ENCODE results near the gene NOCT. TPM values are rescaled to one million over a fixed set of nuclear protein-coding genes. Genes with fewer than 3 reads are reported as not detected.

The NOCT gene, protein sequence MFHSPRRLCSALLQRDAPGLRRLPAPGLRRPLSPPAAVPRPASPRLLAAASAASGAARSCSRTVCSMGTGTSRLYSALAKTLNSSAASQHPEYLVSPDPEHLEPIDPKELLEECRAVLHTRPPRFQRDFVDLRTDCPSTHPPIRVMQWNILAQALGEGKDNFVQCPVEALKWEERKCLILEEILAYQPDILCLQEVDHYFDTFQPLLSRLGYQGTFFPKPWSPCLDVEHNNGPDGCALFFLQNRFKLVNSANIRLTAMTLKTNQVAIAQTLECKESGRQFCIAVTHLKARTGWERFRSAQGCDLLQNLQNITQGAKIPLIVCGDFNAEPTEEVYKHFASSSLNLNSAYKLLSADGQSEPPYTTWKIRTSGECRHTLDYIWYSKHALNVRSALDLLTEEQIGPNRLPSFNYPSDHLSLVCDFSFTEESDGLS
- 17.1 TPM for total RNA-seq (2021; ENCODE audit: unreplicated experiment)
- polyA plus RNA-seq (2012; ENCODE audit: insufficient read length) = 6.5 TPM
- percentile 89 among the genes with signal in this experiment for Bru-seq, nascent RNA
- percentile 77 among the genes with signal in this experiment for BruChase-seq, experiment 1, labeled RNA remaining after a 2-hour chase
- BruChase-seq, experiment 2, labeled RNA remaining after a 6-hour chase = percentile 73 among the genes with signal in this experiment
- long read RNA-seq, partial matches to known transcripts = 0 of 4 reads
- long read RNA-seq, other reads (novel, unspliced or antisense) = 0 of 4 reads

DNA sequence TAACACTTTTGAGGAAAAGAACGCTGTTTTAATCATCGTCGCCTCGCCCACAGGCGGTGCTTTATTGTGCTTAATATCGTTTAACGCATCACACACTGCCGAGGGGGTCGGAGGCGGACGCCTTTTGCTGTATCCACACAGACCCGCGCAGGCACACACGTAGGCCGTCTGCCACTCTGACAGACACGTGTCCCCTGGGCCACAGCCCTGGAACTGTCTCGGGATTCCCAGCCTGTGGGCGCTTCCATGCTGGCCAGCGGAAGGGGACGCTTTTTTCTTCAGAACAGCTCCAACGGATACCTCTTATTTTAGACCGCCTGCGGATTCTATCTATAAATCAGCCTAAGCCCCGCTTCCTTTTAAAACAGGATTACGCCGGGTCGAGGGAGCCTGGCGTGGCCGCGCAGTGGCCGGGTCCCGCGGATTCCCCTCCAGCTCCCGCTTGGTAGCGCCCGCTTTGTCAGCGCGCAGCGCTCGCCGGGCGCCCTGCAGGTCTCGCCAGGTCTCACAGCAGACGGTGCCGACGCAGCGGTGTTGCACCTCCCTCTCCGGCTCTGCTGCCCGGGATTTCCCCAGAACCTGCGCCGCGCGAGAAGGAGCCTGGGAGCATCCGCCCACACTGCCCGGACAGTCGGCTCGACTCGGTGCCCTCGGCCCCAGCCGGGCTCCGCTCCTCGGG, at the start of gene NOCT:
NOCT (plus strand) TSS at position 513 of the 679 bp plus-strand sequence. CDS start 201 bp downstream, outside the sequence.
- intact Hi-C loops (cut with micrococcal nuclease; ENCODE audit: unreplicated experiment) = no loop called here
- in situ Hi-C loops (cut with HindIII; ENCODE audit: low pct_unique_long_range_greater_than_20kb, low sequenced_read_pairs) = no loop called here
- ATAC-seq = peak; percentile 95
- ChIA-PET CTCF (no interaction called here), POLR2A (interaction anchor here (0.6 kb wide), 1 partner anchor 12 kb away, joined by 3 read pairs; no protein-coding TSS in a partner anchor)
- Histone ChIP-seq H3K9me3 (ENCODE audit: control insufficient read depth, insufficient read depth, low read depth, low read length) (no peaks in the 10 kb centered on the region), H3K27ac (ENCODE audit: low read length) (peak within 1 kb of the TSS; percentile 91), H3K4me1 (ENCODE audit: control insufficient read depth, insufficient read depth, low read length) (peaks cover 34% of the 10 kb centered on the region), H3K36me3 (ENCODE audit: control insufficient read depth, insufficient read depth, low read length) (no peaks in the 10 kb centered on the region; the same call in none of the 2 replicates), H3K4me3 (ENCODE audit: low read depth in 2 of 2, low read length in 2 of 2) (peak within 1 kb of the TSS; percentile 72 to 91), H3K27me3 (ENCODE audit: control insufficient read depth, insufficient read depth, low read length) (no peaks in the 10 kb centered on the region)
- peak; percentile 66; the same call in 1 of the 2 replicates for TF ChIP-seq SIN3A (IDR thresholded peaks at IDR 0.05; ENCODE audit: borderline replicate concordance, insufficient read depth, low read depth, low read length)
- peak; percentile 77; the same call in 1 of the 2 replicates for TF ChIP-seq POLR2AphosphoS5 (IDR thresholded peaks at IDR 0.05; ENCODE audit: low read depth, low read length)
- TF ChIP-seq REST (IDR thresholded peaks at IDR 0.05; ENCODE audit: insufficient read depth in 1 of 2, low read depth in 2 of 2, low read length in 1 of 2) = no peak
- TF ChIP-seq, protein P1, sequence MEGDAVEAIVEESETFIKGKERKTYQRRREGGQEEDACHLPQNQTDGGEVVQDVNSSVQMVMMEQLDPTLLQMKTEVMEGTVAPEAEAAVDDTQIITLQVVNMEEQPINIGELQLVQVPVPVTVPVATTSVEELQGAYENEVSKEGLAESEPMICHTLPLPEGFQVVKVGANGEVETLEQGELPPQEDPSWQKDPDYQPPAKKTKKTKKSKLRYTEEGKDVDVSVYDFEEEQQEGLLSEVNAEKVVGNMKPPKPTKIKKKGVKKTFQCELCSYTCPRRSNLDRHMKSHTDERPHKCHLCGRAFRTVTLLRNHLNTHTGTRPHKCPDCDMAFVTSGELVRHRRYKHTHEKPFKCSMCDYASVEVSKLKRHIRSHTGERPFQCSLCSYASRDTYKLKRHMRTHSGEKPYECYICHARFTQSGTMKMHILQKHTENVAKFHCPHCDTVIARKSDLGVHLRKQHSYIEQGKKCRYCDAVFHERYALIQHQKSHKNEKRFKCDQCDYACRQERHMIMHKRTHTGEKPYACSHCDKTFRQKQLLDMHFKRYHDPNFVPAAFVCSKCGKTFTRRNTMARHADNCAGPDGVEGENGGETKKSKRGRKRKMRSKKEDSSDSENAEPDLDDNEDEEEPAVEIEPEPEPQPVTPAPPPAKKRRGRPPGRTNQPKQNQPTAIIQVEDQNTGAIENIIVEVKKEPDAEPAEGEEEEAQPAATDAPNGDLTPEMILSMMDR (IDR thresholded peaks at IDR 0.05) = no peak
- peak; percentile 46 for TF ChIP-seq TCF7L2 (IDR thresholded peaks at IDR 0.05; ENCODE audit: low read depth, low read length)
- DNase-seq (ENCODE audit: low read depth, low spot score) = no peak
- no TSS peak for BruUV-seq (replicated peaks)

DNA sequence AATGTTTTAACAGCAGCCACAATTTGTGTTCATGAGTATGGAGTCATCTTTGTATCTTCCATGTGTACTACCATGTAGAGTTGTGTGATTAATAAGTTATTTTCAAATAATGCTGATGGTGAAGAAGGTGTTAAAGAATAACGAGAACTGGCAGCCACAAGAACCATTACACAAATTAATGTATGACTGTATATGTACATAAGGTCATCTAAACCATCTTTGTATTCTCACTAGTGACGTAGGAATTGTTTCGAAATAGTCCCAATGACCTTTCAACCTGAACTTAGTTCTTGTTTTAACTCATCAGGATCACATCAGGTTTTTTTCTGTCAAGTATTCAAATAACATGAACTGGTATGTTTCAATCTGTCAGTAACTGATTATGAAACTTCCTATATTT, 48.3 kb upstream of the NOCT start:
- ATAC-seq = no peak
- POLR2A ChIA-PET = no interaction called here
- TF ChIP-seq, protein P1 (IDR thresholded peaks at IDR 0.05) = no peak
- no peak for TF ChIP-seq TCF7L2 (IDR thresholded peaks at IDR 0.05; ENCODE audit: low read depth, low read length)
- no peak for TF ChIP-seq POLR2AphosphoS5 (IDR thresholded peaks at IDR 0.05; ENCODE audit: low read depth, low read length)
- no peak for TF ChIP-seq SIN3A (IDR thresholded peaks at IDR 0.05; ENCODE audit: borderline replicate concordance, insufficient read depth, low read depth, low read length)
- TF ChIP-seq REST (IDR thresholded peaks at IDR 0.05; ENCODE audit: insufficient read depth in 1 of 2, low read depth in 2 of 2, low read length in 1 of 2) = no peak
- CTCF ChIA-PET = no interaction called here
- BruUV-seq (replicated peaks) = no TSS peak
- H3K27me3 ChIP-seq (ENCODE audit: control insufficient read depth, insufficient read depth, low read length) = no peaks in the 10 kb centered on the region
- intact Hi-C loops (cut with micrococcal nuclease; ENCODE audit: unreplicated experiment) = no loop called here
- H3K36me3 ChIP-seq (ENCODE audit: control insufficient read depth, insufficient read depth, low read length) = no peaks in the 10 kb centered on the region
- no peak for DNase-seq (ENCODE audit: low read depth, low spot score)
- H3K9me3 ChIP-seq (ENCODE audit: control insufficient read depth, insufficient read depth, low read depth, low read length) = no peaks in the 10 kb centered on the region
- H3K4me3 ChIP-seq (ENCODE audit: low read depth in 2 of 2, low read length in 2 of 2) = no peak overlapping the region
- in situ Hi-C loops (cut with HindIII; ENCODE audit: low pct_unique_long_range_greater_than_20kb, low sequenced_read_pairs) = no loop called here
- H3K27ac ChIP-seq (ENCODE audit: low read length) = no peak overlapping the region
- H3K4me1 ChIP-seq (ENCODE audit: control insufficient read depth, insufficient read depth, low read length) = no peaks in the 10 kb centered on the region

Data from Panc1 (cell line).